ENCODE measurements around the gene MEIOSIN. TPM values are rescaled to one million over a fixed set of nuclear protein-coding genes. Genes with fewer than 3 reads are reported as not detected.

MEIOSIN gene
- total and polyA plus RNA-seq, 2 of the 13 experiments (the other 11 are each of a cell fraction or from before 2014, with no cell fraction given) = not detected

- peak; percentile 95 for TF ChIP-seq E2F5 (CRISPR knock-in tag; conservative IDR thresholded peaks at IDR 0.05)
- no peak for TF ChIP-seq U2AF1 (optimal IDR thresholded peaks at IDR 0.05; ENCODE audit: low read depth, low read length)
- peak; percentile 40; the same call in 1 of the 2 replicates for TF ChIP-seq RXRA (CRISPR knock-in tag; IDR thresholded peaks at IDR 0.05)
- peak; percentile 62; the same call in 1 of the 2 replicates for TF ChIP-seq ZNF414 (CRISPR knock-in tag; IDR thresholded peaks at IDR 0.05)
- peak; percentile 5; the same call in 1 of the 2 replicates for TF ChIP-seq PHF20 (CRISPR knock-in tag; IDR thresholded peaks at IDR 0.05)
- TF ChIP-seq FOSL2 (CRISPR knock-in tag; IDR thresholded peaks at IDR 0.05) = 0 out of 2 replicates have a peak, but pooled peaks have one; percentile 3
- TF ChIP-seq, protein P1, sequence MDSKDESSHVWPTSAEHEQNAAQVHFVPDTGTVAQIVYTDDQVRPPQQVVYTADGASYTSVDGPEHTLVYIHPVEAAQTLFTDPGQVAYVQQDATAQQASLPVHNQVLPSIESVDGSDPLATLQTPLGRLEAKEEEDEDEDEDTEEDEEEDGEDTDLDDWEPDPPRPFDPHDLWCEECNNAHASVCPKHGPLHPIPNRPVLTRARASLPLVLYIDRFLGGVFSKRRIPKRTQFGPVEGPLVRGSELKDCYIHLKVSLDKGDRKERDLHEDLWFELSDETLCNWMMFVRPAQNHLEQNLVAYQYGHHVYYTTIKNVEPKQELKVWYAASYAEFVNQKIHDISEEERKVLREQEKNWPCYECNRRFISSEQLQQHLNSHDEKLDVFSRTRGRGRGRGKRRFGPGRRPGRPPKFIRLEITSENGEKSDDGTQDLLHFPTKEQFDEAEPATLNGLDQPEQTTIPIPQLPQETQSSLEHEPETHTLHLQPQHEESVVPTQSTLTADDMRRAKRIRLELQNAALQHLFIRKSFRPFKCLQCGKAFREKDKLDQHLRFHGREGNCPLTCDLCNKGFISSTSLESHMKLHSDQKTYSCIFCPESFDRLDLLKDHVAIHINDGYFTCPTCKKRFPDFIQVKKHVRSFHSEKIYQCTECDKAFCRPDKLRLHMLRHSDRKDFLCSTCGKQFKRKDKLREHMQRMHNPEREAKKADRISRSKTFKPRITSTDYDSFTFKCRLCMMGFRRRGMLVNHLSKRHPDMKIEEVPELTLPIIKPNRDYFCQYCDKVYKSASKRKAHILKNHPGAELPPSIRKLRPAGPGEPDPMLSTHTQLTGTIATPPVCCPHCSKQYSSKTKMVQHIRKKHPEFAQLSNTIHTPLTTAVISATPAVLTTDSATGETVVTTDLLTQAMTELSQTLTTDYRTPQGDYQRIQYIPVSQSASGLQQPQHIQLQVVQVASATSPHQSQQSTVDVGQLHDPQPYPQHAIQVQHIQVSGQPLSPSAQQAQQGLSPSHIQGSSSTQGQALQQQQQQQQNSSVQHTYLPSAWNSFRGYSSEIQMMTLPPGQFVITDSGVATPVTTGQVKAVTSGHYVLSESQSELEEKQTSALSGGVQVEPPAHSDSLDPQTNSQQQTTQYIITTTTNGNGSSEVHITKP (CRISPR knock-in tag; IDR thresholded peaks at IDR 0.05; ENCODE audit: low read depth) = peak; percentile 93; the same call in 1 of the 2 replicates
- TF ChIP-seq REPIN1 (CRISPR knock-in tag; IDR thresholded peaks at IDR 0.05; ENCODE audit: borderline replicate concordance, low read depth) = no peak
- peak; percentile 24; the same call in 1 of the 2 replicates for TF ChIP-seq CHD2 (IDR thresholded peaks at IDR 0.05; ENCODE audit: low read depth, low read length)
- no peak; the same call in 1 of the 2 replicates for TF ChIP-seq ZNF563 (CRISPR knock-in tag; IDR thresholded peaks at IDR 0.05)
- 0 out of 2 replicates have a peak, but pooled peaks have one; percentile 14 for TF ChIP-seq BHLHE40 (IDR thresholded peaks at IDR 0.05; ENCODE audit: low read length)
- TF ChIP-seq, protein P2, sequence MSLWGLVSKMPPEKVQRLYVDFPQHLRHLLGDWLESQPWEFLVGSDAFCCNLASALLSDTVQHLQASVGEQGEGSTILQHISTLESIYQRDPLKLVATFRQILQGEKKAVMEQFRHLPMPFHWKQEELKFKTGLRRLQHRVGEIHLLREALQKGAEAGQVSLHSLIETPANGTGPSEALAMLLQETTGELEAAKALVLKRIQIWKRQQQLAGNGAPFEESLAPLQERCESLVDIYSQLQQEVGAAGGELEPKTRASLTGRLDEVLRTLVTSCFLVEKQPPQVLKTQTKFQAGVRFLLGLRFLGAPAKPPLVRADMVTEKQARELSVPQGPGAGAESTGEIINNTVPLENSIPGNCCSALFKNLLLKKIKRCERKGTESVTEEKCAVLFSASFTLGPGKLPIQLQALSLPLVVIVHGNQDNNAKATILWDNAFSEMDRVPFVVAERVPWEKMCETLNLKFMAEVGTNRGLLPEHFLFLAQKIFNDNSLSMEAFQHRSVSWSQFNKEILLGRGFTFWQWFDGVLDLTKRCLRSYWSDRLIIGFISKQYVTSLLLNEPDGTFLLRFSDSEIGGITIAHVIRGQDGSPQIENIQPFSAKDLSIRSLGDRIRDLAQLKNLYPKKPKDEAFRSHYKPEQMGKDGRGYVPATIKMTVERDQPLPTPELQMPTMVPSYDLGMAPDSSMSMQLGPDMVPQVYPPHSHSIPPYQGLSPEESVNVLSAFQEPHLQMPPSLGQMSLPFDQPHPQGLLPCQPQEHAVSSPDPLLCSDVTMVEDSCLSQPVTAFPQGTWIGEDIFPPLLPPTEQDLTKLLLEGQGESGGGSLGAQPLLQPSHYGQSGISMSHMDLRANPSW (CRISPR knock-in tag; IDR thresholded peaks at IDR 0.05; ENCODE audit: borderline replicate concordance) = 0 out of 2 replicates have a peak, but pooled peaks have one; percentile 88
- no peak for TF ChIP-seq HNRNPK (IDR thresholded peaks at IDR 0.05; ENCODE audit: low read depth, low read length, poor library complexity, severe bottlenecking)
- TF ChIP-seq, protein P3, sequence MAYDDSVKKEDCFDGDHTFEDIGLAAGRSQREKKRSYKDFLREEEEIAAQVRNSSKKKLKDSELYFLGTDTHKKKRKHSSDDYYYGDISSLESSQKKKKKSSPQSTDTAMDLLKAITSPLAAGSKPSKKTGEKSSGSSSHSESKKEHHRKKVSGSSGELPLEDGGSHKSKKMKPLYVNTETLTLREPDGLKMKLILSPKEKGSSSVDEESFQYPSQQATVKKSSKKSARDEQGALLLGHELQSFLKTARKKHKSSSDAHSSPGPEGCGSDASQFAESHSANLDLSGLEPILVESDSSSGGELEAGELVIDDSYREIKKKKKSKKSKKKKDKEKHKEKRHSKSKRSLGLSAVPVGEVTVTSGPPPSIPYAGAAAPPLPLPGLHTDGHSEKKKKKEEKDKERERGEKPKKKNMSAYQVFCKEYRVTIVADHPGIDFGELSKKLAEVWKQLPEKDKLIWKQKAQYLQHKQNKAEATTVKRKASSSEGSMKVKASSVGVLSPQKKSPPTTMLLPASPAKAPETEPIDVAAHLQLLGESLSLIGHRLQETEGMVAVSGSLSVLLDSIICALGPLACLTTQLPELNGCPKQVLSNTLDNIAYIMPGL (CRISPR knock-in tag; IDR thresholded peaks at IDR 0.05; ENCODE audit: borderline replicate concordance in 1 of 2, low read depth in 1 of 2) = peak; percentile 3 to 51; a peak in 3 of 4 replicates
- peak; percentile 94; the same call in 2 of the 3 replicates for TF ChIP-seq MXI1 (IDR thresholded peaks at IDR 0.05; ENCODE audit: borderline replicate concordance, low read depth, low read length)
- TF ChIP-seq MYC (CRISPR knock-in tag; IDR thresholded peaks at IDR 0.05; ENCODE audit: borderline replicate concordance) = peak; percentile 95
These were observed 40.8 kb upstream of the MEIOSIN start, which contains the start of gene QPCTL (continued) for GRCh38 chr19:45692187-45693105.

All from HepG2 (cell line).